HCT116 (cell line): ENCODE data around the gene ARRB2. TPM values are rescaled to one million over a fixed set of nuclear protein-coding genes. Genes with fewer than 3 reads are reported as not detected.
"Not testable (repeated sequence)": the region's sequence is repeated elsewhere in the genome, so short reads cannot be mapped to it uniquely, and the experiment has no call there.

ENCODE experiments used
- ATAC-seq: fragments of 200-7000 bp; cut with Tn5 transposase; 2 replicates; pipeline ENCODE4 v1.9.1; 2020; ENCODE audit warnings: mild to moderate bottlenecking, moderate library complexity
- BruUV-seq: library from RNA; stranded (reverse); fragments of 400-500 nt; replicated peaks from 2 replicates; lab custom pipeline; 2021; lab: Mats Ljungman, UMichigan
- CTCF ChIA-PET: fragments of 300-600 bp; sonication (Branson Sonifier 250); formaldehyde crosslinking; loops from one replicate; lab custom pipeline; 2021; ENCODE audit warnings: antibody characterized with exemption; lab: Charles Lee
- POLR2A ChIA-PET: fragments of 300-600, 350-600 bp; sonication (Branson Sonifier 250); formaldehyde crosslinking; loops from one replicate; lab custom pipeline; 2021; ENCODE audit warnings: antibody characterized with exemption; lab: Charles Lee
- RAD21 ChIA-PET, 2 experiments: fragments of 300-600 bp; sonication (Branson Sonifier 250); formaldehyde crosslinking; loops; one replicate each; lab custom pipeline; 2023; ENCODE audit warnings: low total read pairs in 2 of 2; ENCODE audit not compliant: uncharacterized antibody in 2 of 2, unreplicated experiment in 2 of 2, low non-redundant PET in 1 of 2; lab: Charles Lee
- DNase-seq: peaks from one replicate; pipeline ENCODE4 v3.0.0-alpha.2; 2010; ENCODE audit warnings: low read depth, low spot score
- H2AFZ ChIP-seq: fragments of 200-600 bp; shearing (Covaris generic), sonication (generic); 2 replicates; pipeline ENCODE4 v1.6.1; 2017; ENCODE audit warnings: low read depth, mixed run types, mixed read lengths, antibody characterized with exemption, low read length; ENCODE audit not compliant: poor library complexity, severe bottlenecking
- H3K27ac ChIP-seq: 2 replicates; pipeline ENCODE4 v1.5.1; 2012; ENCODE audit warnings: low read depth, low read length
- H3K27me3 ChIP-seq: fragments of 200-600 bp; sonication (generic); 2 replicates; pipeline ENCODE4 v1.6.1; 2016; ENCODE audit warnings: mixed run types, low read length, mixed read lengths; ENCODE audit not compliant: insufficient read depth
- H3K36me3 ChIP-seq, 2 experiments: fragments of 200-500 bp in 1 of 2; fragments of 200-600 bp in 1 of 2; sonication (Bioruptor generic) in 1 of 2; sonication (generic) in 1 of 2; 2 replicates each; pipeline versions ENCODE4 v1.5.1 to v1.6.1; 2014 to 2016; ENCODE audit warnings: low read length in 2 of 2, inconsistent platforms in 1 of 2, mixed read lengths in 1 of 2, mixed run types in 1 of 2; ENCODE audit not compliant: insufficient read depth in 2 of 2, control insufficient read depth in 1 of 2
- H3K4me1 ChIP-seq, 2 experiments: fragments of 200-600 bp in 1 of 2; sonication (generic) in 1 of 2; 2 replicates each; pipeline versions ENCODE4 v1.5.1 to v1.6.1; 2012 to 2017; ENCODE audit warnings: low read length in 2 of 2, inconsistent platforms in 1 of 2, mild to moderate bottlenecking in 1 of 2, mixed read lengths in 1 of 2, mixed run types in 1 of 2, moderate library complexity in 1 of 2; ENCODE audit not compliant: insufficient read depth in 2 of 2, control insufficient read depth in 1 of 2
- H3K4me2 ChIP-seq: fragments of 200-600 bp; sonication (generic); 2 replicates; pipeline ENCODE4 v1.6.1; 2017; ENCODE audit warnings: mixed run types, low read length, mixed read lengths
- H3K4me3 ChIP-seq, 2 experiments: fragments of 200-600 bp in 1 of 2; sonication (generic) in 1 of 2; replicated peaks in 1 of 2; 2 replicates each; pipeline ENCODE4 v1.5.1; 2011 to 2016; ENCODE audit warnings: low read length in 2 of 2, control low read depth in 1 of 2, low read depth in 1 of 2, mild to moderate bottlenecking in 1 of 2, mixed read lengths in 1 of 2, mixed run types in 1 of 2
- H3K79me2 ChIP-seq: fragments of 200-600 bp; sonication (generic); 2 replicates; pipeline ENCODE4 v1.6.1; 2017; ENCODE audit warnings: mild to moderate bottlenecking, mixed run types, low read length, moderate library complexity, mixed read lengths; ENCODE audit not compliant: insufficient read depth
- H3K9ac ChIP-seq: fragments of 200-600 bp; sonication (generic); 2 replicates; pipeline ENCODE4 v1.6.1; 2016; ENCODE audit warnings: low read length, mixed read lengths
- H3K9me2 ChIP-seq: fragments of 200-600 bp; sonication (generic), shearing (Covaris generic); 2 replicates; pipeline ENCODE4 v1.6.1; 2017; ENCODE audit warnings: mixed run types, mild to moderate bottlenecking, moderate library complexity; ENCODE audit not compliant: insufficient read depth
- H3K9me3 ChIP-seq, 2 experiments: fragments of 200-500 bp in 1 of 2; fragments of 200-600 bp in 1 of 2; sonication (Bioruptor generic) in 1 of 2; sonication (generic) in 1 of 2; 2 replicates each; pipeline ENCODE4 v1.6.1; 2014 to 2017; ENCODE audit warnings: low read length in 2 of 2, mixed read lengths in 2 of 2, inconsistent platforms in 1 of 2, low read depth in 1 of 2, mild to moderate bottlenecking in 1 of 2, mixed run types in 1 of 2, moderate library complexity in 1 of 2; ENCODE audit not compliant: control insufficient read depth in 1 of 2, insufficient read depth in 1 of 2
- H4K20me1 ChIP-seq: fragments of 200-600 bp; sonication (generic), shearing (Covaris generic); 2 replicates; pipeline ENCODE4 v1.6.1; 2017; ENCODE audit warnings: mixed run types, mild to moderate bottlenecking, moderate library complexity; ENCODE audit not compliant: insufficient read depth
- CBX3 ChIP-seq: IDR thresholded peaks from 2 replicates; pipeline ENCODE4 v1.6.1; 2012; ENCODE audit warnings: low read depth
- CEBPB ChIP-seq: IDR thresholded peaks from 2 replicates; pipeline ENCODE4 v1.6.1; 2012; ENCODE audit warnings: low read depth
- EGR1 ChIP-seq: IDR thresholded peaks from 2 replicates; pipeline ENCODE4 v1.6.1; 2012; ENCODE audit warnings: low read depth
- ELF1 ChIP-seq: IDR thresholded peaks from 2 replicates; pipeline ENCODE4 v1.6.1; 2012; ENCODE audit warnings: low read depth, borderline replicate concordance
- EZH2 ChIP-seq: fragments of 200-600 bp; sonication (generic); IDR thresholded peaks from 2 replicates; pipeline ENCODE4 v1.6.1; 2017; ENCODE audit warnings: antibody characterized with exemption, mixed run types
- EZH2phosphoT487 ChIP-seq: fragments of 200-600 bp; IDR thresholded peaks from 2 replicates; pipeline ENCODE4 v1.6.1; 2018; ENCODE audit warnings: antibody characterized with exemption, borderline replicate concordance
- JUND ChIP-seq: IDR thresholded peaks from 2 replicates; pipeline ENCODE4 v1.6.1; 2012
- POLR2A ChIP-seq: IDR thresholded peaks from 2 replicates; pipeline ENCODE4 v1.7.0; 2011; ENCODE audit warnings: borderline replicate concordance; ENCODE audit not compliant: insufficient read depth, insufficient read length; ENCODE audit errors: extremely low read depth
- POLR2AphosphoS5 ChIP-seq: IDR thresholded peaks from 2 replicates; pipeline ENCODE4 v1.6.1; 2011; ENCODE audit warnings: mild to moderate bottlenecking, low read depth, low read length, moderate library complexity
- SIN3A ChIP-seq: IDR thresholded peaks from 2 replicates; pipeline ENCODE4 v1.6.1; 2012; ENCODE audit warnings: low read depth
- SRF ChIP-seq: IDR thresholded peaks from 2 replicates; pipeline ENCODE4 v1.6.1; 2012; ENCODE audit warnings: low read depth
- TCF7L2 ChIP-seq: IDR thresholded peaks from 2 replicates; pipeline ENCODE4 v1.7.0; 2011; ENCODE audit warnings: borderline replicate concordance, inconsistent platforms; ENCODE audit not compliant: insufficient read depth, insufficient read length; ENCODE audit errors: extremely low read depth
- YY1 ChIP-seq: IDR thresholded peaks from 2 replicates; pipeline ENCODE4 v1.6.1; 2011; ENCODE audit warnings: low read length, low read depth, moderate library complexity, mild to moderate bottlenecking; ENCODE audit not compliant: insufficient replicate concordance; ENCODE audit errors: extremely low read depth
- ZNF274 ChIP-seq: fragments of 200-500 bp; sonication (Bioruptor generic); IDR thresholded peaks from 2 replicates; pipeline ENCODE4 v1.6.1; 2014; ENCODE audit warnings: mild to moderate bottlenecking, low read depth, low read length, inconsistent platforms
- intact Hi-C: fragments of 100-400 bp; cut with micrococcal nuclease; formaldehyde crosslinking; loops from 2 replicates; pipeline ENCODE4 v1.10.0; 2022
- total RNA-seq: library from RNA; stranded (reverse); gene quantifications from one replicate; pipeline ENCODE4 v1.2.1, GENCODE V29; 2021; ENCODE audit not compliant: unreplicated experiment

ARRB2 gene
- total RNA-seq, 1 experiment from 2014 or later, result 70.8 TPM

GRCh38 chr17:4712526-4712925 lies 2.1 kb downstream of the ARRB2 start:
- peaks cover 20% of the 10 kb centered on the region for H3K79me2 ChIP-seq
- no peaks in the 10 kb centered on the region for H3K9me3 ChIP-seq
- H2AFZ ChIP-seq, result no peak overlapping the region
- no peak overlapping the region for H3K27ac ChIP-seq
- no TSS peak for BruUV-seq
- H3K4me2 ChIP-seq, result 0 out of 2 replicates have a peak overlapping the region, but pooled peaks have one; percentile 75
- CTCF ChIA-PET, result no interaction called here
- peaks cover 4 to 6% of the 10 kb centered on the region in 2 experiments; a peak in 2 of 4 replicates for H3K36me3 ChIP-seq
- TF ChIP-seq ELF1 (no peak), EZH2phosphoT487 (no peak), ZNF274 (no peak), CEBPB (no peak), SIN3A (no peak), POLR2AphosphoS5 (no peak), EZH2 (no peak), TCF7L2 (no peak), CBX3 (no peak), EGR1 (no peak), SRF (no peak), YY1 (no peak), JUND (no peak), POLR2A (no peak)
- TF ChIP-seq, all 23 proteins: peak for 0
- Histone ChIP-seq H3K4me3 (no peak overlapping the region), H3K9me2 (no peaks in the 10 kb centered on the region), H3K4me1 (peaks cover 13 to 34% of the 10 kb centered on the region in 2 experiments; a peak in 3 of 4 replicates), H4K20me1 (no peaks in the 10 kb centered on the region), H3K27me3 (no peaks in the 10 kb centered on the region), H3K9ac (no peak overlapping the region)
- ChIA-PET RAD21 (no interaction called here), POLR2A (no interaction called here)
- intact Hi-C loops, result no loop called here
- ATAC-seq (no peak), DNase-seq (no peak)

DNA sequence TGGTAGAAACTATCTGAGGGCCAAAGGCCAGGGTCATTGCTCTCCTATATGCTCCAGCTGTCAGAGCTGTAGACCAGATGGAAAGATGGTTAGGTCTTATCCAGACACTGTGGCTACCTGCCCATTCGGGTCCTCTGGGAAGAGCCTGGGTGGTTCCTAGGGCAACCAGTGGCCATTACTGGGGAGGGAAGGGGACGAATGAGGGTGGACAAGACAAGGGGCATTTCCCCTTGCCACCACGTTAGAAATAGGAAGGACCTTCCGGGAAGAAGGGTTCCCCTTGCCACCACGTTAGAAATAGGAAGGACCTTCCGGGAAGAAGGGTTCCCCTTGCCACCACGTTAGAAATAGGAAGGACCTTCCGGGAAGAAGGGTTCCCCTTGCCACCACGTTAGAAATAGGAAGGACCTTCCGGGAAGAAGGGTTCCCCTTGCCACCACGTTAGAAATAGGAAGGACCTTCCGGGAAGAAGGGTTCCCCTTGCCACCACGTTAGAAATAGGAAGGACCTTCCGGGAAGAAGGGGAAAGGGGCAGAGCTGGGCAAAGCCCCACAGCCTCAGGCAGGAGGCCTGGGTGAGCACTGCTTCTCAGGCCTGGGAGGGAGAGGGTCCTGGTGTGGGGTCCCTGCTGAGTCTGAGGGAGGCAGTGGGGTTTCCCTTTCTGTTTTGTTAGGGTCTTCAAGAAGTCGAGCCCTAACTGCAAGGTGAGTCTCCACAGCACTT lies 4.1 kb downstream of the ARRB2 start:
- RAD21 ChIA-PET, H4K20me1 ChIP-seq, POLR2A ChIA-PET, H3K9me3 ChIP-seq, CTCF ChIA-PET, DNase-seq, H2AFZ ChIP-seq, H3K4me2 ChIP-seq, H3K4me3 ChIP-seq, BruUV-seq, ATAC-seq, H3K9me2 ChIP-seq, intact Hi-C loops, H3K27me3 ChIP-seq, H3K27ac ChIP-seq, H3K9ac ChIP-seq: not testable (repeated sequence)
- peaks cover 10 to 21% of the 10 kb centered on the region in 2 experiments; a peak in 3 of 4 replicates for H3K4me1 ChIP-seq
- peaks cover 20% of the 10 kb centered on the region for H3K79me2 ChIP-seq
- peaks cover 14 to 16% of the 10 kb centered on the region in 2 experiments; a peak in 2 of 4 replicates for H3K36me3 ChIP-seq
